HepG2 (cell line): Measurements from ENCODE around the gene ARL2. TPM values are rescaled to one million over a fixed set of nuclear protein-coding genes. Genes with fewer than 3 reads are reported as not detected.
A peak's percentile ranks its signal among the peaks of the same experiment; 100 is the strongest.

ENCODE experiments used
- ARNT ChIP-seq: fragments of 450-650 bp; IDR thresholded peaks from 2 replicates; pipeline ENCODE4 v1.6.1; 2017
- DMAP1 ChIP-seq: IDR thresholded peaks from 2 replicates; pipeline ENCODE4 v1.6.1; 2016
- ERF ChIP-seq: IDR thresholded peaks from 2 replicates; pipeline ENCODE4 v1.6.1; 2018; ENCODE audit warnings: missing biosample characterization, missing genetic modification reagents
- MXI1 ChIP-seq: IDR thresholded peaks from 3 replicates; pipeline ENCODE4 v1.6.1; 2012; ENCODE audit warnings: low read depth, low read length, inconsistent platforms, borderline replicate concordance
- SNAPC2 ChIP-seq: sonication (generic); formaldehyde crosslinking; IDR thresholded peaks from 2 replicates; pipeline ENCODE4 v1.8.1; 2022; ENCODE audit warnings: mild to moderate bottlenecking, missing genetic modification reagents
- ZBTB38 ChIP-seq: sonication (generic); formaldehyde crosslinking; IDR thresholded peaks from 2 replicates; pipeline ENCODE4 v1.5.1; 2020; ENCODE audit warnings: mild to moderate bottlenecking, missing genetic modification reagents
- ZBTB40 ChIP-seq, 2 experiments: fragments of 450-650 bp in 1 of 2; sonication (generic) in 1 of 2; formaldehyde crosslinking in 1 of 2; IDR thresholded peaks; 2 replicates each; pipeline versions ENCODE4 v1.6.1 to v1.8.0; 2016 to 2022; ENCODE audit warnings: antibody characterized with exemption in 1 of 2, mild to moderate bottlenecking in 1 of 2, missing genetic modification reagents in 1 of 2
- ZBTB43 ChIP-seq: sonication (generic); formaldehyde crosslinking; conservative IDR thresholded peaks from 2 replicates; pipeline ENCODE4 v1.4.0; 2020; ENCODE audit warnings: missing genetic modification reagents
- ZFY ChIP-seq: sonication (generic); formaldehyde crosslinking; IDR thresholded peaks from 2 replicates; pipeline ENCODE4 v1.4.0; 2020; ENCODE audit warnings: missing genetic modification reagents
- ZNF275 ChIP-seq: sonication (generic); formaldehyde crosslinking; IDR thresholded peaks from 2 replicates; pipeline ENCODE4 v1.8.0; 2022; ENCODE audit warnings: missing genetic modification reagents, mild to moderate bottlenecking, inconsistent platforms, borderline replicate concordance
- ZNF354B ChIP-seq: sonication (generic); formaldehyde crosslinking; IDR thresholded peaks from 2 replicates; pipeline ENCODE4 v1.8.0; 2022; ENCODE audit warnings: mild to moderate bottlenecking, missing genetic modification reagents
- ZNF362 ChIP-seq: sonication (generic); formaldehyde crosslinking; IDR thresholded peaks from 2 replicates; pipeline ENCODE4 v1.4.0; 2020; ENCODE audit warnings: missing genetic modification reagents, mild to moderate bottlenecking, borderline replicate concordance
- ZNF615 ChIP-seq: sonication (generic); formaldehyde crosslinking; IDR thresholded peaks from 2 replicates; pipeline ENCODE4 v1.5.0; 2020; ENCODE audit warnings: mild to moderate bottlenecking, missing genetic modification reagents, borderline replicate concordance
- ZNF883 ChIP-seq: sonication (generic); formaldehyde crosslinking; IDR thresholded peaks from 2 replicates; pipeline ENCODE4 v1.5.1; 2020; ENCODE audit warnings: mild to moderate bottlenecking, missing genetic modification reagents; ENCODE audit errors: not compliant biosample characterization
- polyA plus RNA-seq, 8 experiments: library from polyadenylated mRNA; depleted of rRNA in 3 of 8; stranded (reverse) in 7 of 8; unstranded in 1 of 8; fragments of >200 nt; fragmentation: Illumina TruSeq in 4 of 8; extraction: Trizol in 4 of 8; gene quantifications; 2 replicates each; pipeline versions ENCODE4 v1.2.1 to v1.2.3, GENCODE V29; 2011 to 2016; ENCODE audit warnings: low read depth in 4 of 8, missing spikeins in 1 of 8, mixed read lengths in 1 of 8; ENCODE audit not compliant: insufficient read depth in 1 of 8
- total RNA-seq, 5 experiments: library from RNA; depleted of rRNA; stranded (reverse); fragments of >200 nt; fragmentation: Illumina TruSeq; extraction: Trizol; gene quantifications; 2 replicates each; pipeline ENCODE4 v1.2.3, GENCODE V29; 2016; ENCODE audit warnings: low read depth in 1 of 5

The ARL2 gene
- total and polyA plus RNA-seq, 2 of the 13 experiments (the other 11 are each of a cell fraction or from before 2014, with no cell fraction given): 82.9 to 84.4 TPM

GRCh38 chr11:64998690-64999431 lies 15.1 kb upstream of the ARL2 start (continued):
- TF ChIP-seq ZBTB40 (IDR thresholded peaks at IDR 0.05): no peak
- no peak for TF ChIP-seq ZBTB40 (CRISPR knock-in tag; IDR thresholded peaks at IDR 0.05)
- TF ChIP-seq ZNF883 (CRISPR knock-in tag): no peak
- peak; percentile 56; the same call in 1 of the 2 replicates for TF ChIP-seq ZFY (CRISPR knock-in tag)
- TF ChIP-seq ZBTB43 (CRISPR knock-in tag): no peak
- TF ChIP-seq ZBTB38: no peak
- TF ChIP-seq ZNF354B (CRISPR knock-in tag): no peak
- peak; percentile 11; the same call in 1 of the 3 replicates for TF ChIP-seq MXI1
- TF ChIP-seq ERF (CRISPR knock-in tag): no peak
- TF ChIP-seq DMAP1 (CRISPR knock-in tag): 0 out of 2 replicates have a peak, but pooled peaks have one; percentile 7
- TF ChIP-seq ZNF275 (CRISPR knock-in tag): 0 out of 2 replicates have a peak, but pooled peaks have one; percentile 59
- TF ChIP-seq SNAPC2 (CRISPR knock-in tag): no peak
- 0 out of 2 replicates have a peak, but pooled peaks have one; percentile 25 for TF ChIP-seq ZNF615 (CRISPR knock-in tag)
- TF ChIP-seq ARNT: no peak
- TF ChIP-seq ZNF362 (CRISPR knock-in tag): no peak
